GM21576 (cell line): ENCODE measurements around the gene SESN1.

Source experiments
- ATAC-seq: cut with Tn5 transposase; IDR thresholded peaks from one replicate; pipeline ENCODE4 v1.9.1; 2021; ENCODE audit warnings: mild to moderate bottlenecking, moderate library complexity; ENCODE audit not compliant: unreplicated experiment

SESN1 gene

GRCh38 chr6:108966855-108967755 is 127.5 kb downstream of the SESN1 start:
- ATAC-seq: no peak

GRCh38 chr6:108966251-108966650 is 128.4 kb downstream of the SESN1 start:
- no peak for ATAC-seq

GRCh38 chr6:108961985-108962384 is 132.7 kb downstream of the SESN1 start:
- no peak for ATAC-seq

- no peak for ATAC-seq
These were observed 133.6 kb downstream of the SESN1 start for GRCh38 chr6:108961077-108961476.

- no peak for ATAC-seq
These were observed 134.0 kb downstream of the SESN1 start for GRCh38 chr6:108960601-108961000.

- ATAC-seq: no peak
These were observed 134.6 kb downstream of the SESN1 start for GRCh38 chr6:108959972-108960582.

GRCh38 chr6:108958900-108959770 is 135.5 kb downstream of the SESN1 start:
- no peak for ATAC-seq

- no peak for ATAC-seq
These were observed 137.4 kb downstream of the SESN1 start for GRCh38 chr6:108957221-108957620.

GRCh38 chr6:108955329-108955949 is 139.2 kb downstream of the SESN1 start:
- ATAC-seq: no peak

GRCh38 chr6:108953681-108954080 is 141.0 kb downstream of the SESN1 start:
- no peak for ATAC-seq

GRCh38 chr6:108952776-108953486 is 141.7 kb downstream of the SESN1 start:
- ATAC-seq: no peak

GRCh38 chr6:108951351-108951953 is 143.2 kb downstream of the SESN1 start:
- no peak for ATAC-seq

GRCh38 chr6:108948181-108948661 is 146.4 kb downstream of the SESN1 start:
- ATAC-seq: no peak

GRCh38 chr6:108947114-108947854 is 147.4 kb downstream of the SESN1 start:
- ATAC-seq: no peak

- no peak for ATAC-seq
These were observed 148.0 kb downstream of the SESN1 start for GRCh38 chr6:108946695-108947094.

- no peak for ATAC-seq
These were observed 148.9 kb downstream of the SESN1 start for GRCh38 chr6:108945681-108946159.

GRCh38 chr6:108944707-108945680 is 149.7 kb downstream of the SESN1 start:
- ATAC-seq: no peak

- no peak for ATAC-seq
These were observed 150.6 kb downstream of the SESN1 start for GRCh38 chr6:108944071-108944470.
